ENCODE measurements around the gene LIM2.
A peak's percentile ranks its signal among the peaks of the same experiment; 100 is the strongest.

The LIM2 gene

DNA sequence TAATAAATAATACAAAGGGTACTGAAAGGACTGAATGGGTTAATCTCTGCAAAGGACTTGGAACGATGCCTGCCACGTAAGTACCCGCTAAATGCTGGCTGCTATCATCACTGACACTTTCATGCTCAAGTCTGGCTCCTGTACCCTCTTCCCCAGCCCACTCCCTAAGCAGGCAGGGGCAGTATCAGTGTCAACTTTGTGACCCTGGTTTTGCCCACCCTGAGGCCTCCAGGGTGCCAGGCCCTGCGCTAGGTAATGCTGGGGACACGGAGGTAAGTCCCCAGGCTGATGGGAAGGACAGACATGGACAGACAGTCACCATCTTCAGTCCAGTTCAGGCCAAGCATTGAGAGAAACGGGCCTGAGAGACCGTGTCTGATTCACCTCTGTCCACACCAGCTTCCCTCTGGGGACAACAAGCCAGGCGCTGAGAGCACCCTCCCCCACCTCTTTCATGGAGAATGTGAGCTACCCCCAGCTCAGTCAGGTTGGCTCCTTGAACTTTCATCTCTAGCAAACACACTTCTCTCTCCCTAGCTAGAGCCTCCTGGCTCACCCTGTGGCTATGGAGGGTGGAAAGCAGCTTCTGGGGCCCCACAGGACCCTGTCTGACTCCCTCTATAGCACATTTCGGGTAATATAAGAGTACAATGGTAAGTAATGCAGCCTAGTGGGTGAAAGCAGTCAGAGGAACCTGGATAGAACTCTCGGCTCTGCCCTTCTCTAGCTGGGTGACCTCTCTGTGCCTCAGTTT, 22.4 kb downstream of the LIM2 start:
- DNase-seq, result no peak

- DNase-seq, result no peak
Observed at GRCh38 chr19:51364200-51365106, 23.3 kb downstream of the LIM2 start.

DNA sequence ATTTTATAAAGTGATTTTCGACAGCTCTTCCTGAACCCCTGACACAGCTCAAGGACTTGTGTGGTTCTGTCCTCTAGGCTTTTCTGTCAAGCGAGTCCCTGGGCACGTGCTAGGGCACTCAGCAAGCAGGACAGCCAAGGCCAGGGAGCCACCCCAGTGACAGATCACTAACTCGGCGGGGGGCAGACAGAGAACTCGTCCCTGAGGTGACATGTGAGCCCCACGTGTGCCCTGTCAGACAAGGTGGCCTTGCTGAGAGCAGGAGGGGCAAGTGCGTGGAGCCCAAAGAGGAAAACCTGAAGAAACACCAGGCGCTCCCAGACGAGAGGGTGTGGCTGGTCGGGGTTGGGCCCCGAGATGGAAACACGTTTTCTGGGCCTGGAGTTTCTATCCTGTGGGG, 26.5 kb downstream of the LIM2 start:
- DNase-seq, result no peak

DNA sequence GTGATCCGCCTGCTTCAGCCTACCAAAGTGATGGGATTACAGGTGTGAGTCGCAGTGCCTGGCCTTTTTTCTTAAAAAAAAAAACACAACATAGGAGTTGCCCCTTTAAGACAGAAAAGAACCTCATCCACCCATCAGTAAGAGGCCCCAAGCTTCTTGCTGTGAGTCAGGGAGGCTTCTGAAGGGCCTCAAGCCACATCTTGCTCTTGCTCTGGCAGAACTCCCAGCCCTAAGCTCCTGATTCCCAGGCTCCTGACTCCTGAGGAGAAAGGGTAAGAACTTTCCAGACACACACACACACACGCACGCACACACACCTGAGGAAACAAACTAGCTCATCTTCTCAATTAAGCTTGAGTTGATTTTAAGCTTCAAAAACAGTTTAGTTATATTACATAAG, 28.5 kb downstream of the LIM2 start:
- DNase-seq, result no peak

- no peak for DNase-seq
Observed at GRCh38 chr19:51357952-51358351, 29.8 kb downstream of the LIM2 start.

DNA sequence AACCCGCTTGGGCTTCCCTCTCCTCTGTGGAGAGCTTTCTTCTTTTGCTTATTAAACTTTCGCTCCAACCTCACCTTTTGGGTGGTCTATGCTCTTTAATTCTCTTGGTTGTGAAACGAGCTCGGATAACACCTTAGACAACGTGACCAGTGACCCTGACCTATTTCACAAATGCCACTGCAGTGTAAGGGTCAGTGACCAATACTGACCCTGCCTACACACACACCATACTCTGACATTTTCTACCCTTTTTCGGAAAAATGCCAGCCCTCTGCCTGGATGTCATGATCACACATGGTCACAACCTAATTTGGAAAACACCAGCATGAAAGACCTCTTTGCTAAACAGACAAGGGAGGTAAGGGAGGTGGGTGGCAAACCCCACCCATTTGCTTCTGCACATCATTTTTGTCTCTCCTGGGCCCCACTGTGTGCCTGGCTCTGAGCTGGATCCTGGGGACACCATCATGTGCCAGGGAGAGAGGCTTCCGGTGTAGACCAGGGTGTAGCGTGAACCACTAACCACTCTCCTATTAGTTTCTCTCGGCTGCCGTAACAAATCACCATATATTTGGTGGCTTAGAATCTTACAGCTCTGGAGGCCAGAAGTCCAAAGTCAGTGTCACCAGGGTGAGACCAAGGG, 31.5 kb downstream of the LIM2 start:
- DNase-seq, result no peak

DNA sequence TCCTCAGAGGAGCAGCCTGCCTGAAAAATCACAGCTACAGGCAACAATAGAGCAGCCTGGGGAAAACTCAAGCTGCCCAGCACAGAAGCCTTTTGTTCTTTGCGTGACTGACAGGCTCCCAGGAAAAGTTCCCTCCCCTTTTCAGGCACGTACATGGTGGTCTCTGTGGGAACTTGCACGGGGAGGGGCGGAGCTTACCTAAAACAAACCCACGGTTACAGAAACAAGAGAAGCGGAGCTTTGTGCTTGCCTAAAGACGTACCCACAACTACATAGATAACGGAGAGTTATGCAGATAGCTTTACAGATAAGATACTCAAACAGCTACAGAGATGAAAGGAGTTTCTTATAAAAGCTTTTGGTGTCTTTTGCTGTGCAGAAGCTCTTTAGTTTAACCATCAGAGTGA, 33.0 kb downstream of the LIM2 start:
- DNase-seq, result no peak

- no peak for DNase-seq
Observed at GRCh38 chr19:51354103-51354741, 33.6 kb downstream of the LIM2 start.

DNA sequence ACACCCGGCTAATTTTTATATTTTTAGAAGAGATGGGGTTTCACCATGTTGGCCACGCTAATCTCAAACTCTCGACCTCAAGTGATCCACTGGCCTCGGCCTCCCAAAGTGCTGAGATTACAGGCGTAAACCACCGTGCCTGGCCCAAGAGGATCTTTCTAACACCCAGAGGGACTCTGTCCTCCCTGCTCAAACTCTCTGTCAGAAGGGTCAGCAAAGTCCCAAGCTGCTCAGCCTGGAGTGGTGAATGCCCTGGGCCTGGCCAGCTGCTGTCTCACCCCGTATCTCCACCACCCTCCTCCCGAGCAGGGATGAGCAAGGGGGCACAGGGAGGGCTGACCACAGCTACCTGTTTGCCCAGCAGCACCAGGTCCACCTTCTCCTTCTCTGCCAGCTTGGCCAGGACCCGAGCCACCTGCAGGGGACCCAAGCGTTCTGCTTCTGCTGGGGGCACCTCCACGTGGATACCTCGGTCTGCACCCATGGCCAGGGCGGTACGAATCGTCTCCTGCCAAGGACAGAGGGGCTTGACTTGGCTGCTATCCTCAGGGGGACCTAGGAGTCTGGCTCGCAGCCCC, 34.9 kb downstream of the LIM2 start:
- no peak for DNase-seq

DNA sequence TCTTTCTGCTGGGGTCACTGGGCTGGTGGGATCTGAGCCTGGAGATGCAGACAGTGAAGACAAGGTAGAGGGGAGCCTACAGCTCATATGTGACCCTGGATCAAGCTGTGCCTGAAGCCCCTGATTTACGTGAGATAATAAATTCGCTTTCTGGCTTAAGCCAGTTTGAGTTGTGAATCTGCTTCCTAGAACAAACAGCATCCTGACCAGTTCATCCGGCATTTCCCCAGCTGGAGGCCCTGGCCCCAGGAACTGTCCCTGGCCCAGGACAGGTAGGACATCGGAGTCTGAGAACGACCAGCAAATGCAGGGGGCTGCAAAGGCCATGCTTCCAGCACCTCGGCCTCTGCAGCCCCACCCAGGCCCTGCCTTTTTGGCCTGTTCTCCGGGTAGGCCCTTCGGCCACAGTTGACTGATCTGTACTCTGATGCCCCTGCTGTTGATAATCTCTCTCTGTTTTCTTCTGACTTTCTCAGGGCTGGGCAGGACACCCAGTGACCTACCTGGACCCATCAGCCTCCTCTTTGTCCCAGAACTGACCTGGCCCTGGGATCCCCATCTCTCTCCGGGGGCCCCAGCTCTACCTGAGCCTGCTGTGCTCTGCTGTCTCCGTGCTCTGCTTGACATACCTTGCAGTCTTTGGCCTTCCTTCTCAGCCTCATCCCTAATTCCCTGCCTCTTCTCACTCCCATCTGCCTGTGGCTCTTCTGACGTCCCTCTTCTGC, 36.3 kb downstream of the LIM2 start:
- DNase-seq, result no peak

DNA sequence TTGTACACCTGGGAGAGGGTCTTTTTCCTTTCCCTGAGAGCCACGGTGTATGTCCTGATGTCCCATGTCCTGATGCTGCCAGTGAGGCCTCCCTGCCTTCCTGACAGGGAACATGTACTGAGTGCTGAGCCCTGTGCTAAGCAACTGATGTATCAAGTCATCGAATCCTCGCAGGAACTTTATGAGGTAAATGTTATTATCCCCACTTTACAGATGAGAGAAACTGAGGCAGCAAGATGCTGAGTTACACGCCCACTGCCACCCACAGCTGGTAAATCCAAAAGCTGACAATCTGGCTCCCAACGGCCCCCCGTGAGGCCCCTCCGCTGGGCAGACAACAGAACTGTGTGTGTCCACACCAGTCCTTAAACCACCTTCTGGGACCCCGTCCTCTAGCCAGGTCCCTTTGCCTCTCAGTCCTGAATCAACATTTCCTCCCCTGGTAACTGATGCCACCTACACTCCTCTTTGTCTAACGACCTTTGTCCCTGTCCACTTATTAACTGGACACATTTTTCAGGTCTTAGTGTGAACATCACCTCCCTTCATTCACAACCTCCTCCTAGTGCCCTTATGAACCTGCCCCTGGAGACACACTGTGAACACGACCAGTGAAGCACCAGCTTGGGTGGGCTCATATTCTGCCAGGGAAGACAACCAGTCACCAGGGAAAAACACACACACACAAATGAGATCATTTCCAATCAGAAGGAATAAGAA, 40.4 kb downstream of the LIM2 start:
- DNase-seq, result no peak

- no peak for DNase-seq
Observed at GRCh38 chr19:51346742-51347141, 41.0 kb downstream of the LIM2 start.

DNA sequence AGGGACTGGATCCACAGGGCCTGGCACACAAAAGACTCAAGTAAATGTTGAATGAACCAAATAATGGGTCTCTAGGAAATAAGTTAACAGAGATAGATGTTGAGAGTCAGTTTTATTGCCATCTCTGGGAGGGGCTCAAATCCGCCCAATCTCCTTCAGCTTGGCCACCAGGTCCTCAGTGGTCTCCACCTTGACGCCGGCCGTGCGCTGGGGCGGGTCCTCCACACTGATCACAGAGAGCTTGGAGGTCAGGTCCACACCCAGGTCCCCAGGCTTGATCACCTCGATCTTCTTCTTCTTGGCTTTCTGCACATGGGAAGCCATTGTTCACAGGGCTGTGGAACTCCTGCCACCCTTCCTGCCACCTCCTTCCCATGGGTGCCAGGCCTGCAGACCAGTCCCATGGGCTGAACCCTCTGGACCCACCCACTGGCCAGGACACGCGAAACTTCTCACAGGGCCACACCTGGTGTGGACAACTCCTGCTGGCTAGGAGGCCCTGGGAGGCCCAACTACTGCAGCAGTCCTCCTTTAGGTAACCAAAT, 42.6 kb downstream of the LIM2 start:
- no peak for DNase-seq

DNA sequence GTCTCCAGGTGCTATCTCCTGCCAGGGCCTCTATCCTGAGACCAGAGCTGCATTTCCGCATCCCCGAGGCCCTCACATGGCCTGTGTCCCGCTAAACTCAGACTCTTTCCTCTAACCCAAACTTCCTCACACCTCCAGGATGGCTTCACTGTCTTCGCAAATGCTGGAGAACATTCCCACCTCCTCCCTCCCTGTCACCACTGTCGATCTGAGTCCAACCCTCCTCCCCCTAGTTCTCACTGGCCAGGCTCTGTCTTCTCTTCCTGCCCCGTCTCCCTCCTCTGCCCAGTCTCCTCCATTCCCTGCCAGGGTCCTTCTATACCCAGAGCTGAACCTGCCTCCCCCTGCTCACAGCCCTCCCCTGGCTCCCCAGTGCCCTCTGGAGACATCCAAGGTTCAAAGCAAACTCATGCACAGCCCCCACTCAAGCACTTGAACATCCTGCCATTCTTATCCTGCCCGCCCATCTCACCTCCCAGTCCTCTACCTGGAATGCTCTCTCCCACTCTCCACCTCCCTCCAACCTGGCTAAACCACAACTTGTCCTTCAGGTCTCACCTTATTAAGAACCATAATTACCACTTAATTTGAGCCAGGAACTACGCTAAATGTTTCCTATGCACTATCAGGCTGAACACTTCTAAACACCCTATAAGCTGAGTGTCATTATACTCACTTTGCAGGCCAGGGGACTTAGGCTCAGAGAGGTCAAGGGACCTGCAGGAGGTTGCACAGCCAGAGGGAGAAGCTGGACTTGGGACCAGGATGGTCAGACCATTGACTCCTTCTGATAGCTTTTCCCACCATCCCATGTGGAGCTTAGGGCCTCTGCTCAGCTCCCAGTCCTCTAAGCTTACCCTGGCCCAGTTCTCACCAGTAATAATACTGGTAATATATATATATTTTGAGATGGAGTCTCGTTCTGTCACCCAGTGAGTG, 44.9 kb downstream of the LIM2 start:
- no peak for DNase-seq

DNA sequence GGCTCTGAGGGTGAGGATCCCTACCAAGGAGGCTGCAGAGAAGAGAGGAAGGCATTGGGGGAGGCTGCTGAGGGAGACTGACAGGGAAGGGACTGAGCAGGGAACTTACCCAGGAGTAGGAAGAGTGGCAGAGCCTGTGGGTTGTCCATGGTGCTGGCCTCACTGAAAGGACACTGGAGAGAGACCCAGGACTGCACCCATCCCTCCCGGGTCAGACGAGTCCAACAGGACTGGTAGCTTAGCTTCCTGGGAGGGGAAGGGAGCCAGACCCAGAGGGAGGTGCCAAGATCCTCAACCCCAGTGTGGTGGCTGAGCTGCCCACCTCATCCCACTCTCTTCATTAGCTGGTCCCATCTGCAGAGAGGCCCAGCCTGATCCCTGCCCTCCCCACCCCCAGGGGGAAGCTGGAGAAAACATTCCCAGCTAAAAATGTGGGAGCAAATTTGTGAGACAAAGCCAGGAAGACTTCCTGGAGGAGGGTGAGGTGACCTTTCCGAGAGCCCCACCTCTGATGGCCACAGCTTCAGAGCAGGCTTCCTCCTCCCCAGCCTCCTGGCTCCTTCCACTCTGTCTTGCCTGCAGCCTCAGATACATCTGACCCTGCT, 45.7 kb downstream of the LIM2 start, which contains the start of gene VSIG10L:
TSS of gene VSIG10L (minus strand) at position 164 of the 605 bp plus-strand sequence. CDS start at position 149, 15 bp downstream.
- DNase-seq, result no peak

DNA sequence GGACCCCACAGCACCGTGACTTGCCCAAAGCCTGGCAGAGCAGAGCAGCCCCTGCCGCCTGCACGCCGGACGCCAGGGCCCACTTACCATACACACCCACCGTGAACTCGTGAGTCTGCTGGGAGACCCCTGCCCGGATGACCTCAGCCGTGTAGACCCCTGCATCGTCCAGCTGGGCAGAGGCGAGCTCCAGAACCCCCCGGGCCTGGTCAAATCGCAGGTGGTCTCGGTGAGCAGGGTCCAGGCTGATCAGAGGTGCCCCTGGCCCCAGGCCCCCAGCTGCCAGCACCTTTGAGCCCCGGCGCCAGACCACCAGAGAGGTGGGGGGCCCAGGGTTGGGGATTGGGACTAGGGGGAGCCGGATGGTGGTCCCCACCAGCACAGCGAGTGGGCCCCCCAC, 46.7 kb downstream of the LIM2 start:
- no peak for DNase-seq

- DNase-seq, result peak; percentile 97
Observed at GRCh38 chr19:51339687-51340656, 47.8 kb downstream of the LIM2 start.

DNA sequence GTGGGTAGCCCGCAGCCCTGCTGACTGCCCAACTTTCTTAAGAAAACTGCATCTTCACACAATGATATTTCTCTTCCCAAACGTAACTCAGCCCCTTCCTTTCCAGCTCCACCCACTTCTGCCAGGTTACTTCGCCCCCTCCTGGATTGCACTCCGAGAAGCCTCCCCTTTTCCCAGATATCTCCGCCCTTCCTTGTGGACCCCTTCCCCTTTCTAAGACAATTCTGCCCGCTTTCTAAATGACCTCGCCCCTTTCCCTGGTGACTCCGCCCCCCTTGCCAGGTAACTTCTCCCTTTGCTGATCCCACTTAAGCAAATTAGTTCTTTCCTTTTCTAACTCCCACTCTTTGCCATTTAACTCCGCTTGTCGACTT, 48.5 kb downstream of the LIM2 start:
- no peak for DNase-seq
